Immature natural killer cell (primary cell): ENCODE measurements around the gene CTIF. TPM values are rescaled to one million over a fixed set of nuclear protein-coding genes. Genes with fewer than 3 reads are reported as not detected.

Source experiments
- DNase-seq, 3 donors: peaks; one replicate each; pipeline ENCODE4 v3.0.0; 2022; ENCODE audit warnings: mixed read lengths in 1 of 3
- H3K27ac Mint-ChIP-seq, 6 donors: one replicate each; pipeline ENCODE4 v1.8.0; 2020; ENCODE audit warnings: mixed read lengths in 6 of 6, mild to moderate bottlenecking in 5 of 6, inconsistent platforms in 4 of 6, moderate library complexity in 3 of 6
- H3K27me3 Mint-ChIP-seq, 3 donors: one replicate each; pipeline ENCODE4 v1.8.0; 2020 to 2021; ENCODE audit warnings: low read depth in 3 of 3, mild to moderate bottlenecking in 3 of 3, mixed read lengths in 3 of 3, moderate library complexity in 3 of 3, inconsistent platforms in 1 of 3
- H3K36me3 Mint-ChIP-seq, 3 donors: one replicate each; pipeline ENCODE4 v1.8.0; 2020; ENCODE audit warnings: mixed read lengths in 3 of 3, inconsistent platforms in 2 of 3, mild to moderate bottlenecking in 2 of 3
- H3K4me1 Mint-ChIP-seq, 2 donors: one replicate each; pipeline ENCODE4 v1.8.0; 2020; ENCODE audit warnings: inconsistent platforms in 2 of 2, mild to moderate bottlenecking in 2 of 2, mixed read lengths in 2 of 2, moderate library complexity in 1 of 2
- H3K4me3 Mint-ChIP-seq, 5 donors: one replicate each; pipeline ENCODE4 v1.8.0; 2020; ENCODE audit warnings: mild to moderate bottlenecking in 5 of 5, mixed read lengths in 5 of 5, inconsistent platforms in 3 of 5, moderate library complexity in 3 of 5
- H3K9me3 Mint-ChIP-seq, 6 donors: one replicate each; pipeline ENCODE4 v1.8.0; 2020; ENCODE audit warnings: mild to moderate bottlenecking in 6 of 6, mixed read lengths in 6 of 6, inconsistent platforms in 4 of 6, moderate library complexity in 3 of 6
- polyA plus RNA-seq, 3 donors: library from polyadenylated mRNA; unstranded; fragments of 300-500 nt; fragmentation: Illumina TruSeq; gene quantifications; one replicate each; pipeline ENCODE4 v1.2.3, GENCODE V29; 2021

The CTIF gene
- polyA plus RNA-seq, 3 donors from 2014 or later, result 0.28 to 1.2 TPM; not detected in 1

DNA sequence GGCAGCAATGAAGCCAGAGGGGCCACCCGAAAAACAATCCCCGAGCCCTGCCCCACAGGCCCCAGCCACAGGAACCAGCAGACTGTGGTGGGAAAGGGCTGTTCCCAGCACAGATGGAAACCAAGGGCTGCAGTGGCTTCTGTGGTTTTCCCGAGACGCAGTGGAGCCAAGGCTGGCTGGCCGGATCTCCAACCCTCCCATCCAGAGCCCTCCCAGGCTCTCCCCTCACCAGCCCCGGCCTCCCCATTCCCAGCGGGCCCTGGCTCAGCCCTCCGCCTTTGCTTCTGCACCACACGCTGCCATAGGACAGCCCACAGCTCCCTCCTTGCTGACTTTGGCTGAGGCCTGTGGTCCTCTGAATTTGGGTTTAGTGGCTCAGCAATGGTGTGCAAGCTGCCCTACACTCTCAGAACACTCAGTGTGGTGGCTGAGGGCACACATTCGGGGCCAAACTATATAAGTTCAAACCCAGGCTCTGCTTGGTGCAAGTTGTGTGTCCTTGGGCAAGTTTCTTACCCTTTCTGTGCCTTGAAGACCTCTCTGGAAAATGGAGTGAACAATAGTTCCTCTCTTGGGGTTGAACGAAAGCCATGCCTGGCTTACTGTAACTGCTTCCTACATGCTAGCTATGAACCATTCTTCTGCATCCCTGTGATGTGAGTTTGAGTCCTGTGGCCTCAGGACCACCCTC, 211.8 kb downstream of the CTIF start:
- Mint-ChIP-seq H3K9me3 (no peaks in the 10 kb centered on the region), H3K4me3 (no peak overlapping the region), H3K27ac (peak overlapping the region in 1 of 6 donors; percentile 60), H3K36me3 (no peaks in the 10 kb centered on the region), H3K27me3 (peaks cover 0 to 2% (median 0%) of the 10 kb centered on the region in 3 donors), H3K4me1 (no peaks in the 10 kb centered on the region)
- DNase-seq, result no peak

- Mint-ChIP-seq H3K36me3 (no peaks in the 10 kb centered on the region), H3K27me3 (peaks cover 0 to 2% (median 0%) of the 10 kb centered on the region in 3 donors), H3K27ac (no peak overlapping the region), H3K9me3 (no peaks in the 10 kb centered on the region), H3K4me1 (no peaks in the 10 kb centered on the region), H3K4me3 (no peak overlapping the region)
- DNase-seq, result no peak
Measured at GRCh38 chr18:48751727-48752468, 213.1 kb downstream of the CTIF start.

DNA sequence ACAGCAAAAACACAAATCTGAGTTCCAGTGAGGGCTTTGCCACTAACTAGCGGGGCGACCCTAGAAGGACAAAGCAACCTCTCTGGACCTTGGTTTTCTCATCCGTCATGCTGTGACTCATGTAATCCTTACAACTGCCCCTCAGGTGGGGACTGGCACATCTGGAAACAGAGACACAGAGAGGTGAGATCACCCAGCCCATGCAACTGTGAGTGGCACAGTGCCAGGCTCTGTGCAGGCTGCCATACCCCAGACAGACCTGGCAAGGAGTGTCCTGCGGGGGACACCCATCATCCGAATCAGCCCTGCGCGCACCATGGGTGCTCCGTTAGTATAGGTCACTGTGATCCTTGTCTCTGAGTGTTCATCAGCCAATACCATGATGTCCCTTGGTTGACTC, 213.6 kb downstream of the CTIF start:
- no peaks in the 10 kb centered on the region for H3K36me3 Mint-ChIP-seq
- H3K4me3 Mint-ChIP-seq, result no peak overlapping the region
- H3K4me1 Mint-ChIP-seq, result no peaks in the 10 kb centered on the region
- DNase-seq, result no peak
- peaks cover 0 to 2% (median 0%) of the 10 kb centered on the region in 3 donors for H3K27me3 Mint-ChIP-seq
- H3K9me3 Mint-ChIP-seq, result no peaks in the 10 kb centered on the region
- no peak overlapping the region for H3K27ac Mint-ChIP-seq

- Mint-ChIP-seq H3K36me3 (no peaks in the 10 kb centered on the region), H3K4me3 (no peak overlapping the region), H3K27ac (peak overlapping the region in 1 of 6 donors; percentile 24), H3K9me3 (no peaks in the 10 kb centered on the region), H3K27me3 (peaks cover 0 to 2% (median 0%) of the 10 kb centered on the region in 3 donors), H3K4me1 (no peaks in the 10 kb centered on the region)
- no peak for DNase-seq
Measured at GRCh38 chr18:48752928-48753327, 214.1 kb downstream of the CTIF start.

DNA sequence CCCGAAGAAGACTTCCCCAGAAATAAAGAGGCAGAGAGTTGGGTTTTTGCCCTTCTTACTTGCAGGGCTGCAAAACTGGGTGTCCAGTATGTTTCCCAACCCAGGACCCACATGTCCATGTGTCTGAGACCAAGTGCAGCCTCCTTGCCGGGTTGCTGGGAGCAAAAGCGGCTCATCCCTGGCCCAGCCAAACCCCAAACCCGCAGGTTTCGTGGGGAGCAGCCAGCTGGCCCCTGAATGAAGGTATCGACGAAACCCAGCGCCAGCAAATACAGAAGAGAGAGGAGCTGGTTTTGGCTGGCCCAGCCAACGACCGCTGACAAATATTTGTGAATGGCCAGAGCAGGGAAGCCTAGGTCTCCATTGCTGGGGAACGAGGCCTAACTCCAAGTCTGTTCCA, 214.9 kb downstream of the CTIF start:
- Mint-ChIP-seq H3K27ac (no peak overlapping the region), H3K4me3 (no peak overlapping the region), H3K4me1 (no peaks in the 10 kb centered on the region), H3K27me3 (peaks cover 0 to 2% (median 0%) of the 10 kb centered on the region in 3 donors), H3K36me3 (no peaks in the 10 kb centered on the region), H3K9me3 (no peaks in the 10 kb centered on the region)
- no peak for DNase-seq

DNA sequence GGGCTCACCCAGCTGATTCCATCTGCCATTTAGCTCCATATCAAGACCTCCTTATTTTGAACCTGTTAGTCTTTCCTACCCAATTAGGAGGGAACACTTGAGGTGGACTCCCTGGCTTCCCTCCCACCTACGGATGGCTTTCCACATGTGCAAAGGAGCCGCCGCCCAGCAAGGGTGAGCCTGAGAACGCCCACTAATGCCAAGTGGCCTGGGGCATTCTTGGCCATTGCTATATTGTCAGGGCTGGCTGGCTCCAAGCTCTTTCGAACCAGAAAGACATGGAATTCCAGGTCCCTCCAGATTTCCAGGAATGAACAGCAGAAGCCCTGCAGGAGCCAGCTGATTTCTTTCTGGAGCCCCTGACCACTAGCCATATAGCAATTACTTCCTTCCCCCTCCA, 215.7 kb downstream of the CTIF start:
- Mint-ChIP-seq H3K9me3 (no peaks in the 10 kb centered on the region), H3K27me3 (peaks cover 0 to 2% (median 0%) of the 10 kb centered on the region in 3 donors), H3K27ac (no peak overlapping the region), H3K4me1 (no peaks in the 10 kb centered on the region), H3K36me3 (no peaks in the 10 kb centered on the region), H3K4me3 (no peak overlapping the region)
- no peak for DNase-seq

GRCh38 chr18:48754993-48755473, 216.2 kb downstream of the CTIF start:
- H3K36me3 Mint-ChIP-seq, result no peaks in the 10 kb centered on the region
- no peaks in the 10 kb centered on the region for H3K4me1 Mint-ChIP-seq
- no peaks in the 10 kb centered on the region for H3K9me3 Mint-ChIP-seq
- DNase-seq, result no peak
- H3K27ac Mint-ChIP-seq, result peak overlapping the region in 1 of 6 donors; percentile 74
- H3K4me3 Mint-ChIP-seq, result no peak overlapping the region
- H3K27me3 Mint-ChIP-seq, result peaks cover 0 to 2% (median 0%) of the 10 kb centered on the region in 3 donors

DNA sequence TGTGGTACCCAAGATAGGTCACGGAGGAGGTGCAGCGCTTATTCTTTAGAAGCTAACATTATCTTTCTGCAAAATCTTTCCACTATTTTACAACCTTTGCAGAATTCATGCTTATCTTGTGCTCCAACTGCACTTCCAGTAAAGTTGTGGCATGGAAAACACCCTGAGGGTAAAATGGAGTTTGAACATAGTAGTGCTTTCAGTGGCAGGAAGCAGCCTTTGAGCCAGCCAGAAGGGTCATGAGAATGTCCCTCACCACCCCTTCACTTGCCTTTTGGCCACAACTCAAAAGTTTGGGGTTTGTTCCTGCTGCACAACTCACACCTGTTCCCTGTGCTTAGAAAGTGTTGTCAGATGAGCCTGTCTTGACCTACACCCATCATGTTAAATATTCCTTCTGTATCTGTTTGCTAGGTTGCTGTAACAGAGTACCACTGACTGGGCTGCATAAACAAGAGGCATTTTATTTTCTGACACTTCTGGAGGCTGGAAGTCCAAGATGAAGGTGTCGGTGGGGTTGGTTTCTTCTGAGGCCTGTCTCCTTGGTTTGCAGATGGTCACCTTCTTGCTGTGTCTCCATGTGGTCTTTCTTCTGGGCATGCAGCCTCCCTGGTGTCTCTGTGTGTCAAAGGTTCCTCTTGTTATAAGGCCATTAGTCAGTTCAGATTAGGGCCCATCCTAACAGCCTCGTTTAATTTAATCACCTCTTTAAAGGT, 217.8 kb downstream of the CTIF start:
- Mint-ChIP-seq H3K36me3 (peaks cover 0 to 5% (median 0%) of the 10 kb centered on the region in 3 donors), H3K4me1 (no peaks in the 10 kb centered on the region), H3K4me3 (no peak overlapping the region), H3K27ac (no peak overlapping the region), H3K9me3 (no peaks in the 10 kb centered on the region), H3K27me3 (no peaks in the 10 kb centered on the region)
- DNase-seq, result no peak

- no peak overlapping the region for H3K27ac Mint-ChIP-seq
- no peak overlapping the region for H3K4me3 Mint-ChIP-seq
- H3K4me1 Mint-ChIP-seq, result no peaks in the 10 kb centered on the region
- H3K9me3 Mint-ChIP-seq, result no peaks in the 10 kb centered on the region
- DNase-seq, result no peak
- peaks cover 0 to 5% (median 0%) of the 10 kb centered on the region in 3 donors for H3K36me3 Mint-ChIP-seq
- no peaks in the 10 kb centered on the region for H3K27me3 Mint-ChIP-seq
Measured at GRCh38 chr18:48757367-48757766, 218.5 kb downstream of the CTIF start.

DNA sequence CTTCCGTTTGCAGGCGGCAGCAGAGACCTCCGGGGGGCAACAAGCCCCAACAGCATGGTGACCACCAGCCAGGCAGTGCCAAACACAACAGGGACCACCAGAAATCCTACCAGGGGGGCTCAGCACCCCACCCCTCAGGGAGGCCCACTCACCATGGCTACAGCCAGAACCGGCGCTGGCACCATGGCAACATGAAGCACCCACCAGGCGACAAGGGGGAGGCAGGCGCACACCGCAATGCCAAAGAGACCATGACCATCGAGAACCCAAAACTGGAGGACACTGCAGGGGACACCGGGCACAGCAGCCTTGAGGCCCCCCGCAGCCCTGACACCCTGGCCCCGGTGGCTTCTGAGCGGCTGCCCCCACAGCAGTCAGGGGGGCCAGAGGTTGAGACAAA, 219.1 kb downstream of the CTIF start:
- Mint-ChIP-seq H3K36me3 (peaks cover 0 to 5% (median 0%) of the 10 kb centered on the region in 3 donors), H3K4me1 (no peaks in the 10 kb centered on the region), H3K27ac (no peak overlapping the region), H3K4me3 (no peak overlapping the region), H3K9me3 (no peaks in the 10 kb centered on the region), H3K27me3 (no peaks in the 10 kb centered on the region)
- no peak for DNase-seq

- H3K27ac Mint-ChIP-seq, result no peak overlapping the region
- H3K27me3 Mint-ChIP-seq, result no peaks in the 10 kb centered on the region
- DNase-seq, result no peak
- H3K4me3 Mint-ChIP-seq, result no peak overlapping the region
- H3K36me3 Mint-ChIP-seq, result peaks cover 0 to 5% (median 0%) of the 10 kb centered on the region in 3 donors
- H3K9me3 Mint-ChIP-seq, result no peaks in the 10 kb centered on the region
- peaks cover 0 to 3% of the 10 kb centered on the region in 2 donors for H3K4me1 Mint-ChIP-seq
Measured at GRCh38 chr18:48761582-48761981, 222.8 kb downstream of the CTIF start.

DNA sequence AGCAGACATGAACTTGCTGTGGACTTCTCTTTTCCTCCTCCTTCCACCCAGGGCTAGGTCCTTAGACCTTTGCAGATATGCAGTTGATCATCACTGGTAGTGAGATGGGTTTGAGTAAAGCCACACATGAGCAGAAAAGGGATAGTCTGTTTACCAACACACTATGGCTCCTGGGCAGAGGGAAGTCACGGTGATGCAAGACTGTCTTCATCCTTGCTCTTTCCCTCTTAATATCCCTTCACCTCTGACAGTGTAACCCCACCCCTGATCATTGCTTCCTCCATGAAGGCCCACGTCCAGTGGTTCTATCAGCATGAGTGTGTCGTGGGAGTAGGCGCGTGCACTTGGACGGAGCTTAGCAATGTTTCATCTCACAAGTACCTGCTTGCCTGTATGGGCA, 223.2 kb downstream of the CTIF start:
- no peak overlapping the region for H3K27ac Mint-ChIP-seq
- peaks cover 0 to 3% of the 10 kb centered on the region in 2 donors for H3K4me1 Mint-ChIP-seq
- H3K36me3 Mint-ChIP-seq, result peaks cover 0 to 5% (median 0%) of the 10 kb centered on the region in 3 donors
- no peaks in the 10 kb centered on the region for H3K9me3 Mint-ChIP-seq
- DNase-seq, result no peak
- no peak overlapping the region for H3K4me3 Mint-ChIP-seq
- H3K27me3 Mint-ChIP-seq, result no peaks in the 10 kb centered on the region

DNA sequence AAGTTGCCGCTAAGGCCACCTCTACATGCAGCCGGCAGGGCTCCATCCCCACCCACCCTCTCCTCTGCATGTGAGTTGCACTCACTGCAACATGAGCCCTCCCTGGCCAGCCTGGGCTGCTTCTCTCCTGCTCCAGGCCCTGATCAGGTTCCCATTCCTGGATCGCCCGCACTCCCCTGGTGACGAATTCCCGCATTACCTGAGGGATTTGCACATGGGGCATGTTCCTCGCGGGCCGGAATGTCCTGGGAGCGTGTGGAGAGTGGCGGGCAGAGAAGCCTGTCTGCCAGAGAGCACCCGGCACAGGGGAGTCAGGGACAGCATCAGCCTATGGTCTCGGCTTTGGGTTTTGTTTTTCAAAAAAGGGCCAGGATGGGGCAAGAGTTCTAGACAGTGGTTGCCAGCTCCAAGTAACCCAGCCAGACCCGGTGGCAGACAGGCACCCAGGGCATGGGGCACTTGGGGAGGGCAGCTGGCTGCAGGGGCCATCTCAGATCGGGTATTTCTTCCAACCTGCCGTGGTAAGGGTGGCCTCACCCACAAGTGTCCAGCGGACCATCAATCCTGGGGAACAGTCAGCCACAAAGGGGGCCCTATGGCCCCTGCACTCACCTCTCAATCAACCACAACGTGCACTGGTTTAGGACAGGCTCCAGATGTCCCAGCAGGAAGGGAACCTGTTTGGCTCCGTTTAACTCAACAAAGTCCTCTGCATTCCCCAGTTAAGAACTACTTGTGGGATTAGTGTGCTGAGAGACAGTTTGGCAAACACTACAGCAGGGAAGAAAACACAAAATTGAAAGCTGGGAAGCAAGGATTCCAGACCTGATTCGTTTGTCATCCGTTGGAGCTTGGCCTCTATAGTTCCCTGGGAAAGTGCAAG, 224.2 kb downstream of the CTIF start:
- DNase-seq, result no peak
- Mint-ChIP-seq H3K4me1 (peaks cover 0 to 3% of the 10 kb centered on the region in 2 donors), H3K4me3 (no peak overlapping the region), H3K9me3 (no peaks in the 10 kb centered on the region), H3K36me3 (peaks cover 0 to 8% (median 0%) of the 10 kb centered on the region in 3 donors), H3K27ac (no peak overlapping the region), H3K27me3 (peaks cover 0 to 1% (median 0%) of the 10 kb centered on the region in 3 donors)
